GM08714 (cell line): ENCODE measurements around the gene MROH2B.
"Not testable (repeated sequence)": the region's sequence is repeated elsewhere in the genome, so short reads cannot be mapped to it uniquely, and the experiment has no call there.

Experiments used
- H3K4me3 ChIP-seq: fragments of 200-500 bp; sonication (Bioruptor generic); 2 replicates; pipeline ENCODE4 v1.5.1; 2014; ENCODE audit warnings: mild to moderate bottlenecking, low read length, inconsistent platforms
- ZNF274 ChIP-seq: IDR thresholded peaks from 2 replicates; pipeline ENCODE4 v1.6.1; 2012; ENCODE audit warnings: mild to moderate bottlenecking, low read depth, low read length

Gene MROH2B

DNA sequence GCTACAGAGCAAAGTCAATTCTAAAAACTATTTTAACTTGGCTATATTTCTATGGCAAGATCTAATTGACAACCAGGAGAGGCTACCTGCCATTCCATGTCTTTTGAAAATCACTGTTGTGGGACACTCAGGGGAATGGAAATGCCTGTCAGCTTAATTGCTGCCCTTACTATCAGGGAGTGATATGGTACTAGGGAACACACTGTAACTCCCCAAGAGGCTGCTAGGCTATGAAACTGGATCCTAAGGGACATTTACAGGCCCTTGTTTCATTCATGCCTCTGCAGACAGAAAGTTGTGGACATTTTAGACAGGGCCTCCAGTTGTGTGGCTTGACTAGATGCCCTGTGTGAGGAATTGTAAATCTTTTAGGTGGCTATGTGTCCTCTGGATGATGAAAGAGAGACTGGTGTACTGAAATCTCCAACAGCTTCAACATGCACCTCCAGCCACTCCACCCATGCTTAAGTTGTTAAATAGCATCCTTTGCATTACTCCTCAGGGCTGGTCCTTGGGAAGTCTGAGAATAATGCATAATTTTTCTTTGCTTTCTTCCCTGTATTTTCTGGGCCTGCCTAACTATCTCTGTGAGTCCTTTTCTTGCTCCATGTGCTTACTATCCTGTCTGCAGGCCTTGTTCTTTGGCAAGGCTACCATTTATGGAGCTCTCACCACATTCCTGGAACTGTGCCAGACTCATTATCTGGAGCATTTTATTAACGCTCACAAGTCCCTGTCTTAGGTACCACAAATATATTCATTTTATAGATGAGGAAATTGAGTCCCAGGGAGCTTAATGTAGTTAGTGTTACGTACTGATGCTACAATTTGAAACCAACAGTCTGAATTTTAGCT lies 3.2 kb downstream of the MROH2B start:
- H3K4me3 ChIP-seq = no peak overlapping the region
- no peak for TF ChIP-seq ZNF274

DNA sequence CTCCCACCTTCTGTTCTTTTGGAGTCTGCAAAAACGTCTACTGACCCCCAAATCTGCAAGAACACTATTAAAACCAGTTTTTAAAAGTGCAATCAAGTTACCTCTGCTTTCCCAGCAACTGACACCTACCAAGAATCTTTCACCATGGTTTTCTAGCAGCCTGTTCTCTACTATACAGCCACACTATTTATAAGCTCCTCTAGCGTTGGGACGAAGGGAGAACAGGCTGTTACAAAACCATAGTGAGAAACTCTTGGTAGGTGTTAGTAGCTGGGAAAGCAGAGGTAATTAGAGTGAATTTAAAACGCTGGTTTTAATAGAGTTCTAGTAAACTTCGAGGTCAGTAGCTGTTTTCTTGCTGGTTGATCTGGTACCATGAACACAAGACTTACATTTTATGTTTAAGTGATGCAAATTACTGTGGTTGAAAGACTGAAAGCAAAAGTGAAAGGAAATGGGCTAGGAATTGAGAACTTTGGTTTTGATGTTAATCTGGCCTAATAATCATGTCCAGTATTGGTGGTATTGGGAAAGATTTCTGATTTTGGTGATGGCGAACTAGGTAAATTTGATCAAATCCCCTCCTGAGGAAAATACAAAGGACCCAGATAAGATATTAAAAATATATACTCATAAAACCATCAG lies 5.3 kb downstream of the MROH2B start:
- TF ChIP-seq ZNF274 = no peak
- H3K4me3 ChIP-seq = no peak overlapping the region

DNA sequence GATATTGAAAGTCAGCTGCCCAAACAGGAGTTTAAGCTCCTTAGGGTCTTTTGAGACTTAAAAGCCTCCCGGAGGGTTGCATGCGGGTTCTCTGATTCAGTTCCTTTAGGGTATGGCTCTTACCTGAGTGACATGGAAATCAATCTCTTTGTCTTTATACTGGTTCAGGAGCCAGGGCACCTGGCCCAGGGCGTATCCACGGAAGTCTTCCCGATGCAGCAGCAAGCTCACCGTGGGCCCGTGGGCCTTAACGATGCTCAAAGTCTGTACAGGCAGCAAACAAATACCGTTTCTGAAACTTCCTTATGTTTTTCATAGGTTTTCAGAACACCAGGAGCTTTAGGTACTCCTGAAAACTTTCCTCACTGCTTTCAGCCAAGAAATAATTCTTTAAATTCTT lies 13.2 kb downstream of the MROH2B start:
- H3K4me3 ChIP-seq = no peak overlapping the region
- no peak for TF ChIP-seq ZNF274

DNA sequence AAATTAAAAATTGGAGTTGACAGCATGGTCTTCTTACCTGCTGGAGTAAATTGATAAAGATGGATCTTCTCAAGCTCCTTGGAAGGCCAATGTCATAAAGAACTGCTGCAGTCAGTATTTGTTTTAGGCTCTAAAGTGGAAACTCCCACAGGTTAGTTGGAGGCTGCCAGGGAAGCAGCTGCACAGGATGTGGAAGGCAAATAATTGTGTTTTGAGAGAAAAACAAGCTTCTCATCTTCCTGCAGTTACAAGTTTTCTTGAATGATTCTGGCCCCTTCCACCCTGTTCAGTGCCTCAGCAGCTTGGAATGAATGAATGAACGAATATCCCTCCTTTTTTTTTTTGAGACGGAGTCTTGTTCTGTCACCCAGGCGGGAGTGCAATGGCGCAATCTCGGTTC lies 13.9 kb downstream of the MROH2B start:
- TF ChIP-seq ZNF274 = no peak
- no peak overlapping the region for H3K4me3 ChIP-seq

DNA sequence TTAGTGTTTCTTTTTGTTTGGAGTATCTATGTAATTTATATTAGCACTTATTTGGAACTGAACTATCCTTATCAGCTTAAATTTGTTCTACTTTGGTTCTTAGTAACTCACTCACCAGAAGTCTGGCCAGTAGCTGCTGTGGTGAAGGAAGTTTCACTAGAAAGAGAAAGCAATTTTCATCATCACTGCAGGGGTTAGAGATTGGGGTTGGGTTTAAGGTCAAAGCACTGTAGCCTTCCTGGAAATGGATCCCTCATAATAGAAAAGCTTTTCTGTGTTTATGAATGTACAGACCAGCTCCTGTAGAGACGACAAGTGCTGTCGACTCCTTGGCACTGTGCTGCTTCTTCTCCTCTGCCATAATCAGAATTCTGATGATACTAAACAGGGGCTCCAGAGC lies 22.2 kb downstream of the MROH2B start:
- H3K4me3 ChIP-seq = no peak overlapping the region
- no peak for TF ChIP-seq ZNF274

DNA sequence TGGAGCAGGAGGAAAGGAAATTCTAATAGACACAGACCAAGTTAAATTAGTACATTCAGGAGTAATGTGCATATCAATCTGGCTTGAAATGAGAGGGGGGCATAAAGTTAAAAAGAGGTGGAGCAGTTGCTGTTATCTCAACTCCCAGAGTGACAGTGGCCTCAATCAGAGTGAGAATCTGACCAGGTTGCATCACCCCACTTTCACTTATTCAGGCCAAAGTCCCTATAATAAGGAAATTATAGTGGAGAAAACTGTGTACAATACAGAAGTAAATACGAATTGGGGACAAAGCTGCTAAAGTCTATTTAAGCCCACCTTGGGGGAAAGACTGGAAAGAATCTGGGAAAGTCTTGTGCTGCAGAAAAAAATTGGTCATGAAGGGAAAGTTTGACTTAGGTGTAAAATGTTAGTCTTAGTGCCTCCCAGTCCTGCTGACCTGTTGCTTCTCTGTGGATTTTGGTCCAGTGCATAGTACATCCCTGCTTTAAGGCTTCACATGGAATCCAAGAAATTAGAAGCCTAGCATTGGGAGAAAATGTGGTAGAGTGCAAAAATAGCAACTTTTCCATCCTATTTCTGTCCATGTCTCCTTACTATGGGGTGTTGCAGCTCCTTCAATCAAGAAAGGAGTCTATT lies 27.9 kb downstream of the MROH2B start:
- no peak for TF ChIP-seq ZNF274

DNA sequence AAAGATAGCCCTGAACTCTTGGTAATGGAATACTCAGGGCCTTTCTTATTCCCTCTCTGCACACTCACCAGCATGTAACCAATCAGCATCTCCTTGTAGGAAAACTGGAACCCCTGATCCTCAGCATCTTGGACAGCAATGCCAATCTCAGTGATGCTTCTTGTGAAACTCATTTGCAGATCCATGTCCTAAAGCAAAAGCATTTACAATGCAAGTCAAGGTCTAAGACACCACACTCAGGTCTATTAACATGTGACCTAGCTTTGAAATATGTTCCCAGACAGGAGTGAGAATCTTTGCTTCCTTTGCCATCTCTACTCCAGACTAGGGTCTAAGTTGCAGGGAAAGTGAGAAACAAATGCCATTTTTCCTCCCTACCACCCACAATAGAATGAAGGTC lies 38.2 kb downstream of the MROH2B start:
- no peak for TF ChIP-seq ZNF274
- H3K4me3 ChIP-seq = no peak overlapping the region

More for the DNA sequence above, 27.9 kb downstream of the MROH2B start:
- H3K4me3 ChIP-seq = no peak overlapping the region

DNA sequence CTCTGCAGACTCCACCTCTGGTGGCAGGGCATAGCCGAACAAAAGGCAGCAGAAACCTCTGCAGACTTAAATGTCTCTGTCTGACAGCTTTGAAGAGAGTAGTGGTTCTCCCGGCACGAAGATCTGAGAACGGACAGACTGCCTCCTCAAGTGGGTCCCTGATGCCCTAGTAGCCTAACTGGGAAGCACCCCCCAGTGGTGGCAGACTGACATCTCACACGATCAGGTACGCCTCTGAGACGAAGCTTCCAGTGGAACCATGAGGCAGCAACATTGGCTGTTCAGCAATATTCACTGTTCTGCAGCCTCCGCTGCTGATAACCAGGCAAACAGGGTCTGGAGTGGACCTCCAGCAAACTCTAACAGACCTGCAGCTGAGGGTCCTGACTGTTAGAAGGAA lies 48.5 kb downstream of the MROH2B start:
- H3K4me3 ChIP-seq = not testable (repeated sequence)

DNA sequence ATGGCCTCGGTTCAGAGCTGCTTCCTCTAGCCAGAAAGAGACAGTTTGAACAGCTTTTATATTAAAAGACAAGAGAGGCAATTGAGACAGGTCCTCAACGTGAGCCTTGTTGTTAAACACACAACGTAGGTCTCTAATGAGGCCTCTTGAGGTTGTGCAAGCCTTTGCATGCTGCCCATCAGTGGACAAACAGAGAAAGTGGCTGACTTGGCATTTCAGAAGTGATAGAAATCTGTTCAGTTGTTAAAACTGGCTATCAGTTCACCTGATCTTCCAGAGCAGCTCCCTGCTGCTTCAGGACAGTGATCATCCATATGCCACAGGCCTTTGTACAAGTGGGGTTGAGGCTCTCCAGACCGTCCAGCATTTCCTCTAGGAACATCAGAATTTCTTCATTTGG lies 58.8 kb downstream of the MROH2B start:
- no peak for TF ChIP-seq ZNF274
- no peak overlapping the region for H3K4me3 ChIP-seq

DNA sequence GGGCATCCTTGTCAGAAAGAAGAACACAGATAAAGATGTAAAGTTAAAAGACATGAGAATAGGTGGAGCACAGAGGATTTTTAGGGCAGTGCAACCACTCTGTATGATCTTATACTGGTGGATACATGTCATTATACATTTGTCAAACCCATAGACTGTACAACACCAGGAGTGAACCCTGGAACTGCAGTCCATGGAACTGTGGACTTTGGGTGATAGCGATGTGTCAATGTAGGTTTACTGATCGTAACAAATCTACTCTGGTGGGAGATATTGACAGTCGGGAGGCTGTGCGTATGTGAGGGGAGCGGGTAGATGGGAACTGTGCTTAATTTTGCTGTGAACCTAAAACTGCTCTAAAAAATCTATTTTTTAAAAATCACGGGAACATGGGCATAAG lies 60.6 kb downstream of the MROH2B start:
- TF ChIP-seq ZNF274 = no peak
- H3K4me3 ChIP-seq = no peak overlapping the region

DNA sequence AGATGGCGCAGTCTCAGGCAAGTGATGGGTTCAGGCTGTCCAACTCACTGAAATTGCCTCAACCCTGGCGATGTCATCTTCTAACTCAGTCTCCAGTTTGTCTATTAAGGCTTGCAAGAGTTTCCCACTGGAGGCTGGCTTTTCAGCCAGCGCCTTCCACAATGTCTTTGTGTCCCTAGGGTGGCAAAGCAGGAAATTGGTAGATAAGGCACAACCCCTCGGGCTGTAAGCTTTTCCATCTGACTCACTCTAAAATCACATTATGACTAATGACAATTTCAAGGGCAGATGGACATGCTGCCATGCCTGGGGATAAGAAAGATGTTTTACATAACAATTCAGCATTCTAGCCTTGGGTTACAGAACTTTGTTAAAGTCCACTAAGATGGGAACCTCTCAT lies 61.9 kb downstream of the MROH2B start:
- no peak for TF ChIP-seq ZNF274
- H3K4me3 ChIP-seq = no peak overlapping the region

DNA sequence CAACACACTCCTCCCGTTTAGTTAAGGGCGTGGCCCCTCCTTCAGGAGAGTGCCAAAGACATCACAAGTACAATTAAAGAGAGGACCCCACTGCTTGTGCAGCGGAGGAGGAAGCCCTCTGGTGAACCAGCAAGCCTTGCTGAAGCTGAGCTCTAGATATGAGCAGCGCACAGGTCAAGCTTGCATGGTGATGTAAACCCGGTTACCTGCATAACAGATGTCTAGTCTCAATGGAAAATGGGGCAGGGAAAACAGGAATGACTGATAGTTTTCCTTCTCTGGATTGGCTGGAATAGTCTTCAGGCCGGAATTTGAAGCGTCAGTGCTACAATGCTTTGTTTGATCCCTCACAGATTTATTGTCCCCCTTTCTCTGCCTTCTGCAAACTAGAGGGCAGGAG lies 66.2 kb downstream of the MROH2B start:
- TF ChIP-seq ZNF274 = no peak
- H3K4me3 ChIP-seq = no peak overlapping the region

DNA sequence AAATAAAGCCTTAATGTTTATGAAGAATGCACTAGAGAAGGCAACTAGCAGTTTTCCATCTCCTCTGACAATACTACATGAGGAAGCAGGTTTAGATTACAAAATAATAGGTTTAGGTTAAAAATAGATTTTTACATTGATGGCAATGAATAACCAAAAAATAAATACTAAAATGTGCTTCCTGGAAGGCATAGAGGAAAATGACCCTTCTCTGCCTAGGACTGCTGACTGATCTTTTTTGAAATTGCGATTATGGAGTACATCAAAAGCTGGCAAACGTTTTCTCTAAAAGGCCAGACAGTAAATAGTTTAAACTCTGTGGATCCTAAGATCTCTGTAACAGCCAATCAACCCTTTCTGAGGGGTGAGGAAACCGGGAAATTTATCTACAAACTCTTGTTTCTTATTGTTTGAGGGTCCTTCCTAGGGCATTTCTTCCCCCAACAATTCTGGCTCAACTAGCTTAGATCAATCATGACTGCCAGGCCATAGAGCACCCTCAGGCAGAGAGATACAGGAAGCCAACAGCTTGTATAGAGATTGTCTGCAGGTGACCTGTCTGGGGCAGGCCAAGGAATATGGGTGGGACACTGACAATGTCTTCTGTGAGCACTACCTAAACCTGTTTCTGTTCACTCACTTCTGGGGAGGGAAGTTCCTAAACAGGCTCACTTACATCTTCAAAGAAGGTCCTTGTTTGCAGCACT lies 67.3 kb downstream of the MROH2B start:
- no peak overlapping the region for H3K4me3 ChIP-seq
- TF ChIP-seq ZNF274 = no peak

DNA sequence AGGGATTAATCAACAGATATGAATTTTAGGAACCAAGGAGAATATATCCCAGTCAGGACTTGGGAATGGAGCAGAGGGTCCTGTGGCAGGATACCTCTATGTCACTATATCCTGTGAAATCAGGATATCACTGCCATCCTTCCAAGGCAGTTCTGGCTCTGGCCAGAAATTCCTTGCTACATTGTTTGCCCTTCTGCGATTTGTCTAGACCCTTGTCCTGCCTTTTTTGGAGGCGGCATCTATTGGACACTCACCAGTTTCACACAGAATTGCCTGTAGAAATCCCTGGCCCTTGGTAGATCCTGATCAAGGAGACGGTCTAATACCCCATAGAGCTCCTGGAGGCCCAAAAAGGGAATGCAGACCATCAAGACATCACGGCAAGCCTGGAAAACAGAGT lies 71.2 kb downstream of the MROH2B start:
- H3K4me3 ChIP-seq = no peak overlapping the region
- no peak for TF ChIP-seq ZNF274
